Neural cell (in vitro differentiated cells): ENCODE data around the gene CEP70.

ENCODE experiments used
- EP300 ChIP-seq: fragments of 450-650 bp; conservative IDR thresholded peaks from 2 replicates; pipeline ENCODE4 v1.6.1; 2014; ENCODE audit warnings: antibody characterized with exemption, mild to moderate bottlenecking, moderate library complexity; ENCODE audit not compliant: poor library complexity, severe bottlenecking
- EZH2 ChIP-seq: fragments of 200-600, 300-800 bp; shearing (Covaris generic), sonication (generic); IDR thresholded peaks from 2 replicates; pipeline ENCODE4 v1.6.1; 2014; ENCODE audit warnings: antibody characterized with exemption, low read length, borderline replicate concordance, mild to moderate bottlenecking; ENCODE audit not compliant: insufficient read depth, poor library complexity, severe bottlenecking
- TF ChIP-seq, protein P1 (sequence below): fragments of 450-650 bp; IDR thresholded peaks from 2 replicates; pipeline ENCODE4 v1.5.1; 2014; ENCODE audit warnings: antibody characterized with exemption, mild to moderate bottlenecking, moderate library complexity; ENCODE audit not compliant: poor library complexity, severe bottlenecking
- TF ChIP-seq, protein P2 (sequence below): IDR thresholded peaks from 2 replicates; pipeline ENCODE4 v1.6.1; 2012; ENCODE audit warnings: borderline replicate concordance

DNA sequence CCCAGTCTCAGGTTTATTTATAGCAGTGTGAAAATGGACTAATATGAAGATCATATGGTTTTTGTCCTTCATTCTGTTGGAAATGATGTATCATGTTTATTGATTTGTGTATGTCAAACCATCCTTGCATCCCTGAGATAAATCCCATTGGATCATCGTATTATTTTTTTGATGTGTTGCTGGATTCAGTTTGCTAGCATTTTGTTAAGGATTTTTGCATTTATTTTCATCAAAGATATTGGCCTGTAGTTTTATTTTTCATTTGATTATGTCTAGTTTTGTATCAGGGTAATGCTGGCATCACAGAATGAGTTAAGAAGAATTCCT lies 48.8 kb upstream of the CEP70 start:
- TF ChIP-seq, protein P1, sequence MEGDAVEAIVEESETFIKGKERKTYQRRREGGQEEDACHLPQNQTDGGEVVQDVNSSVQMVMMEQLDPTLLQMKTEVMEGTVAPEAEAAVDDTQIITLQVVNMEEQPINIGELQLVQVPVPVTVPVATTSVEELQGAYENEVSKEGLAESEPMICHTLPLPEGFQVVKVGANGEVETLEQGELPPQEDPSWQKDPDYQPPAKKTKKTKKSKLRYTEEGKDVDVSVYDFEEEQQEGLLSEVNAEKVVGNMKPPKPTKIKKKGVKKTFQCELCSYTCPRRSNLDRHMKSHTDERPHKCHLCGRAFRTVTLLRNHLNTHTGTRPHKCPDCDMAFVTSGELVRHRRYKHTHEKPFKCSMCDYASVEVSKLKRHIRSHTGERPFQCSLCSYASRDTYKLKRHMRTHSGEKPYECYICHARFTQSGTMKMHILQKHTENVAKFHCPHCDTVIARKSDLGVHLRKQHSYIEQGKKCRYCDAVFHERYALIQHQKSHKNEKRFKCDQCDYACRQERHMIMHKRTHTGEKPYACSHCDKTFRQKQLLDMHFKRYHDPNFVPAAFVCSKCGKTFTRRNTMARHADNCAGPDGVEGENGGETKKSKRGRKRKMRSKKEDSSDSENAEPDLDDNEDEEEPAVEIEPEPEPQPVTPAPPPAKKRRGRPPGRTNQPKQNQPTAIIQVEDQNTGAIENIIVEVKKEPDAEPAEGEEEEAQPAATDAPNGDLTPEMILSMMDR, result no peak
- TF ChIP-seq EP300, result no peak
- TF ChIP-seq EZH2, result no peak
- TF ChIP-seq, protein P2, sequence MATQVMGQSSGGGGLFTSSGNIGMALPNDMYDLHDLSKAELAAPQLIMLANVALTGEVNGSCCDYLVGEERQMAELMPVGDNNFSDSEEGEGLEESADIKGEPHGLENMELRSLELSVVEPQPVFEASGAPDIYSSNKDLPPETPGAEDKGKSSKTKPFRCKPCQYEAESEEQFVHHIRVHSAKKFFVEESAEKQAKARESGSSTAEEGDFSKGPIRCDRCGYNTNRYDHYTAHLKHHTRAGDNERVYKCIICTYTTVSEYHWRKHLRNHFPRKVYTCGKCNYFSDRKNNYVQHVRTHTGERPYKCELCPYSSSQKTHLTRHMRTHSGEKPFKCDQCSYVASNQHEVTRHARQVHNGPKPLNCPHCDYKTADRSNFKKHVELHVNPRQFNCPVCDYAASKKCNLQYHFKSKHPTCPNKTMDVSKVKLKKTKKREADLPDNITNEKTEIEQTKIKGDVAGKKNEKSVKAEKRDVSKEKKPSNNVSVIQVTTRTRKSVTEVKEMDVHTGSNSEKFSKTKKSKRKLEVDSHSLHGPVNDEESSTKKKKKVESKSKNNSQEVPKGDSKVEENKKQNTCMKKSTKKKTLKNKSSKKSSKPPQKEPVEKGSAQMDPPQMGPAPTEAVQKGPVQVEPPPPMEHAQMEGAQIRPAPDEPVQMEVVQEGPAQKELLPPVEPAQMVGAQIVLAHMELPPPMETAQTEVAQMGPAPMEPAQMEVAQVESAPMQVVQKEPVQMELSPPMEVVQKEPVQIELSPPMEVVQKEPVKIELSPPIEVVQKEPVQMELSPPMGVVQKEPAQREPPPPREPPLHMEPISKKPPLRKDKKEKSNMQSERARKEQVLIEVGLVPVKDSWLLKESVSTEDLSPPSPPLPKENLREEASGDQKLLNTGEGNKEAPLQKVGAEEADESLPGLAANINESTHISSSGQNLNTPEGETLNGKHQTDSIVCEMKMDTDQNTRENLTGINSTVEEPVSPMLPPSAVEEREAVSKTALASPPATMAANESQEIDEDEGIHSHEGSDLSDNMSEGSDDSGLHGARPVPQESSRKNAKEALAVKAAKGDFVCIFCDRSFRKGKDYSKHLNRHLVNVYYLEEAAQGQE, result no peak
